Neural crest cell (in vitro differentiated cells): Measurements from ENCODE around the gene PI4KA. TPM values are rescaled to one million over a fixed set of nuclear protein-coding genes. Genes with fewer than 3 reads are reported as not detected.

Experiments
- DNase-seq: peaks from one replicate; pipeline ENCODE4 v3.0.0; 2021; ENCODE audit warnings: low read depth, mixed read lengths, low spot score
- H3K27ac Mint-ChIP-seq: one replicate; pipeline ENCODE4 v1.8.0; 2021; ENCODE audit warnings: mild to moderate bottlenecking, mixed read lengths; ENCODE audit not compliant: unreplicated experiment
- H3K27me3 Mint-ChIP-seq: 2 replicates; pipeline ENCODE4 v1.8.0; 2021; ENCODE audit warnings: low read depth, mild to moderate bottlenecking, mixed read lengths
- H3K36me3 Mint-ChIP-seq: 2 replicates; pipeline ENCODE4 v1.8.0; 2021; ENCODE audit warnings: low read depth, mild to moderate bottlenecking, mixed read lengths
- H3K4me1 Mint-ChIP-seq: 2 replicates; pipeline ENCODE4 v1.8.0; 2021; ENCODE audit warnings: mixed read lengths
- H3K4me3 Mint-ChIP-seq: one replicate; pipeline ENCODE4 v1.8.0; 2021; ENCODE audit warnings: mild to moderate bottlenecking, mixed read lengths
- H3K9me3 Mint-ChIP-seq: 2 replicates; pipeline ENCODE4 v1.8.0; 2021; ENCODE audit warnings: mixed read lengths
- CTCF ChIP-seq: fragments of 200-600 bp; sonication (generic); conservative IDR thresholded peaks from 2 replicates; pipeline ENCODE4 v1.5.0; 2021; ENCODE audit warnings: antibody characterized with exemption, mild to moderate bottlenecking
- total RNA-seq: library from RNA; stranded (reverse); gene quantifications from 2 replicates; pipeline ENCODE4 v1.2.1, GENCODE V29; 2021

Gene PI4KA
- total RNA-seq, 1 donor from 2014 or later, result 85.8 TPM

GRCh38 chr22:20810645-20811044, 48.0 kb downstream of the PI4KA start:
- no peak overlapping the region for H3K27ac Mint-ChIP-seq
- no peak for DNase-seq
- no peaks in the 10 kb centered on the region for H3K4me1 Mint-ChIP-seq
- TF ChIP-seq CTCF, result no peak
- H3K4me3 Mint-ChIP-seq, result no peak overlapping the region
- no peaks in the 10 kb centered on the region for H3K9me3 Mint-ChIP-seq
- H3K36me3 Mint-ChIP-seq, result peaks cover 27% of the 10 kb centered on the region
- no peaks in the 10 kb centered on the region for H3K27me3 Mint-ChIP-seq

- H3K36me3 Mint-ChIP-seq, result peaks cover 27% of the 10 kb centered on the region
- no peaks in the 10 kb centered on the region for H3K9me3 Mint-ChIP-seq
- no peak for TF ChIP-seq CTCF
- no peak for DNase-seq
- H3K4me1 Mint-ChIP-seq, result no peaks in the 10 kb centered on the region
- no peak overlapping the region for H3K4me3 Mint-ChIP-seq
- no peak overlapping the region for H3K27ac Mint-ChIP-seq
- no peaks in the 10 kb centered on the region for H3K27me3 Mint-ChIP-seq
Observed at GRCh38 chr22:20809538-20810185, 48.9 kb downstream of the PI4KA start.

GRCh38 chr22:20808844-20809243, 49.8 kb downstream of the PI4KA start:
- Mint-ChIP-seq H3K4me3 (no peak overlapping the region), H3K9me3 (no peaks in the 10 kb centered on the region), H3K4me1 (no peaks in the 10 kb centered on the region), H3K27me3 (no peaks in the 10 kb centered on the region), H3K27ac (no peak overlapping the region), H3K36me3 (peaks cover 33% of the 10 kb centered on the region)
- DNase-seq, result no peak
- TF ChIP-seq CTCF, result no peak

GRCh38 chr22:20807315-20807752, 51.3 kb downstream of the PI4KA start:
- Mint-ChIP-seq H3K36me3 (peaks cover 29% of the 10 kb centered on the region), H3K27me3 (no peaks in the 10 kb centered on the region), H3K9me3 (no peaks in the 10 kb centered on the region), H3K27ac (no peak overlapping the region), H3K4me3 (no peak overlapping the region), H3K4me1 (no peaks in the 10 kb centered on the region)
- DNase-seq, result no peak
- no peak for TF ChIP-seq CTCF

GRCh38 chr22:20805972-20806471, 52.6 kb downstream of the PI4KA start:
- H3K27ac Mint-ChIP-seq, result no peak overlapping the region
- no peaks in the 10 kb centered on the region for H3K4me1 Mint-ChIP-seq
- no peak for TF ChIP-seq CTCF
- no peaks in the 10 kb centered on the region for H3K27me3 Mint-ChIP-seq
- no peak for DNase-seq
- H3K4me3 Mint-ChIP-seq, result no peak overlapping the region
- H3K36me3 Mint-ChIP-seq, result peaks cover 30% of the 10 kb centered on the region
- H3K9me3 Mint-ChIP-seq, result no peaks in the 10 kb centered on the region
